ENCODE measurements around the gene COX4I1.

The COX4I1 gene

DNA sequence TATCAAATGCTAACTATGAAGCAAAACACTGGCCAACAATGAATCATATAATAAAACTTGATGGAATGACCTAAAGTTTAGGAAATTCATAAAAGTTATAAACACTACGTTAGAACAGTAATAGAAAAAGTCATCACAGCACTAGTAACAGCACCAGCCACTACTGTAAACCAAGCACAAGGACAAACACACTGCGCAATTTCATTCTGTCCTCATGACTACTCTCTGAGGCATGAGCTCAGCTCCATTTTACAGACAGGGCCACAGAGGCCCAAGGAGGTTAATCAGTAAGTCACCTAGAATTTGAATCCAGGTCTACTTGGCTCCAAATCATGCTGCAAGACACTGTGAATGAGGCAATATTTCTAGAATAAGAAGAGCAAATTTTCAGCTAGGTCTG lies 13.6 kb upstream of the COX4I1 start:
- peaks cover 63% of the 10 kb centered on the region for H3K36me3 ChIP-seq (ENCODE audit: low read depth)

DNA sequence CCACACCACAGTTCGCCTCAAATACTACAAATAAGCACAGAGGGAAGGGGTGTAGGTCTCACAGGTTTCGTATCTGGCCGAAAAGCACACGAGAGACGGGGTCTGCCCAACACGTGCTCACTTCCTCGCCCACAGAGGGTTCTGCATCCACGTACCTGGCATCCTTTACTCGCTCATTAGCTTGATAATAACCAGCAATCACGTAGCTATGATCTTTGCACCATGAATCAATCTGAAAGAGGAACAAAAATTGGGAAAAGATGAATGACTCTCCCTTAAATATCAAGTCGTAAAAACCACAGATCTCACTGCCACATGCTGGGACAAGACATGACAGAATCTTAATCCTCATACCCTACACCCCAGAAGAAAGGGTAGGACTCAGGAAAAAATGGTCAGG lies 10.7 kb upstream of the COX4I1 start:
- H3K36me3 ChIP-seq (ENCODE audit: low read depth): peaks cover 84% of the 10 kb centered on the region
- no peaks in the 10 kb centered on the region for H3K9me3 ChIP-seq (ENCODE audit: severe bottlenecking)
- no peak overlapping the region for H3K4me3 ChIP-seq (ENCODE audit: severe bottlenecking)
- no peaks in the 10 kb centered on the region for H3K27me3 ChIP-seq (ENCODE audit: insufficient read depth, poor library complexity, severe bottlenecking)
- H3K4me1 ChIP-seq (ENCODE audit: insufficient read depth, poor library complexity, severe bottlenecking): no peaks in the 10 kb centered on the region
- TF ChIP-seq, protein P1, sequence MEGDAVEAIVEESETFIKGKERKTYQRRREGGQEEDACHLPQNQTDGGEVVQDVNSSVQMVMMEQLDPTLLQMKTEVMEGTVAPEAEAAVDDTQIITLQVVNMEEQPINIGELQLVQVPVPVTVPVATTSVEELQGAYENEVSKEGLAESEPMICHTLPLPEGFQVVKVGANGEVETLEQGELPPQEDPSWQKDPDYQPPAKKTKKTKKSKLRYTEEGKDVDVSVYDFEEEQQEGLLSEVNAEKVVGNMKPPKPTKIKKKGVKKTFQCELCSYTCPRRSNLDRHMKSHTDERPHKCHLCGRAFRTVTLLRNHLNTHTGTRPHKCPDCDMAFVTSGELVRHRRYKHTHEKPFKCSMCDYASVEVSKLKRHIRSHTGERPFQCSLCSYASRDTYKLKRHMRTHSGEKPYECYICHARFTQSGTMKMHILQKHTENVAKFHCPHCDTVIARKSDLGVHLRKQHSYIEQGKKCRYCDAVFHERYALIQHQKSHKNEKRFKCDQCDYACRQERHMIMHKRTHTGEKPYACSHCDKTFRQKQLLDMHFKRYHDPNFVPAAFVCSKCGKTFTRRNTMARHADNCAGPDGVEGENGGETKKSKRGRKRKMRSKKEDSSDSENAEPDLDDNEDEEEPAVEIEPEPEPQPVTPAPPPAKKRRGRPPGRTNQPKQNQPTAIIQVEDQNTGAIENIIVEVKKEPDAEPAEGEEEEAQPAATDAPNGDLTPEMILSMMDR (IDR thresholded peaks at IDR 0.05; ENCODE audit: poor library complexity, severe bottlenecking): no peak
- no peak for DNase-seq (ENCODE audit: low spot score)
- ATAC-seq (ENCODE audit: low read depth): no peak
- H3K27ac ChIP-seq (ENCODE audit: poor library complexity, severe bottlenecking): no peak overlapping the region

More for the DNA sequence above, 13.6 kb upstream of the COX4I1 start:
- H3K9me3 ChIP-seq (ENCODE audit: severe bottlenecking): no peaks in the 10 kb centered on the region
- no peak for DNase-seq (ENCODE audit: low spot score)
- no peak overlapping the region for H3K27ac ChIP-seq (ENCODE audit: poor library complexity, severe bottlenecking)
- TF ChIP-seq, protein P1 (IDR thresholded peaks at IDR 0.05; ENCODE audit: poor library complexity, severe bottlenecking): no peak
- H3K4me3 ChIP-seq (ENCODE audit: severe bottlenecking): no peak overlapping the region
- no peaks in the 10 kb centered on the region for H3K27me3 ChIP-seq (ENCODE audit: insufficient read depth, poor library complexity, severe bottlenecking)
- no peaks in the 10 kb centered on the region for H3K4me1 ChIP-seq (ENCODE audit: insufficient read depth, poor library complexity, severe bottlenecking)
- ATAC-seq (ENCODE audit: low read depth): no peak

DNA sequence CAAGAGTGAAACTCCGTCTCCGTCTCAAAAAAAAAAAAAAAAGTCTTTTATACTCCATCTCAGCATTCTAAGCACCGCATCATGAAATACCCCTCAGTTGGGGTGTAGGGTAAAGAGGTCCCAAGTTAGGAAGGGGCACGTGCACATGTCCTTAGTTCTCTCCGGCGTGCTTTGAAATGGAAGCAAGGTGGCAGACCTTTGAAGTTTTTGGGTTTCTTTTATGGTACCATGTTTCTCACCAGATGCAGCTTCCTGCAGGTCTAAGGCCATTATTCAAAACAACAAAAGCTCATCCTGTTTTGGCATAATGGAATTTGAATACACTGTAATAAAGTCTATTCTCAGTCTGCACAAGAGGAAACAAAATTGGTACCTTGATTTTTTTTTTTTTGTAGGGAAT lies 9.7 kb upstream of the COX4I1 start:
- Histone ChIP-seq H3K27ac (ENCODE audit: poor library complexity, severe bottlenecking) (no peak overlapping the region), H3K4me3 (ENCODE audit: severe bottlenecking) (no peak overlapping the region), H3K36me3 (ENCODE audit: low read depth) (peaks cover 85% of the 10 kb centered on the region), H3K9me3 (ENCODE audit: severe bottlenecking) (no peaks in the 10 kb centered on the region), H3K4me1 (ENCODE audit: insufficient read depth, poor library complexity, severe bottlenecking) (no peaks in the 10 kb centered on the region), H3K27me3 (ENCODE audit: insufficient read depth, poor library complexity, severe bottlenecking) (no peaks in the 10 kb centered on the region)
- DNase-seq (ENCODE audit: low spot score) (no peak), ATAC-seq (ENCODE audit: low read depth) (no peak)
- TF ChIP-seq, protein P1 (IDR thresholded peaks at IDR 0.05; ENCODE audit: poor library complexity, severe bottlenecking): no peak

DNA sequence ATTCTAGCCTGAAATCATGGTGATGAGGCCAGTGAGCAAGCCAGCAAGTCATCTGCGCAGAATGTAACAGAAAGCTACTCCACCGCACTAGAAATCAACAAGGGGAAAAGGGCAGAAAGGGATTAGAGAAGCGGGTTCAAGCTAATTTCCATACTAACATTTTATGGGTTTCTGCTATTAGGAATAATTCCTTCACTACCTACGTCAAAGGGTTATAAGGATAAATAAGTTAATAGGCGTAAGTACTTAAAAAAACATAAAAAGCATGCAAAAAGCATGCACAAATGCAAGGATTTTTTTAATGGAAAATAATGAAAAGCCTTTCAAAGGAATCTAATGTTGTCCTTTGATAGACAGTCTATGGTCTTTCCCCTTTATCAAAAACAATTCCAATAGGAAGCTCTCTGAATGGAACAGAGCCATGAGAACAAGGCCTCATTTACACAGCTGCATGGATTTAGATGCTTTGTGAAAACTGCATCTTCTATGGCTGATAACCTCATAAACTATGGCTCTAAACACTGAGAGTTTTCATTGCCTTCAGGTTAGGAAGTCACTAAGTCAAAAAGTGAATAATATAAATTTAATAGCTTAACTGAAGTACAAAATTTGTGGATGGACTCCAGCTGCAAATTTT lies 5.7 kb upstream of the COX4I1 start:
- H3K27ac ChIP-seq (ENCODE audit: poor library complexity, severe bottlenecking): no peak overlapping the region
- no peak overlapping the region for H3K4me3 ChIP-seq (ENCODE audit: severe bottlenecking)
- peaks cover 77% of the 10 kb centered on the region for H3K36me3 ChIP-seq (ENCODE audit: low read depth)
- TF ChIP-seq, protein P1 (IDR thresholded peaks at IDR 0.05; ENCODE audit: poor library complexity, severe bottlenecking): no peak
- no peaks in the 10 kb centered on the region for H3K27me3 ChIP-seq (ENCODE audit: insufficient read depth, poor library complexity, severe bottlenecking)
- no peak for ATAC-seq (ENCODE audit: low read depth)
- H3K9me3 ChIP-seq (ENCODE audit: severe bottlenecking): no peaks in the 10 kb centered on the region
- DNase-seq (ENCODE audit: low spot score): no peak
- peaks cover 9% of the 10 kb centered on the region for H3K4me1 ChIP-seq (ENCODE audit: insufficient read depth, poor library complexity, severe bottlenecking)

GRCh38 chr16:85794696-85795095 lies 4.8 kb upstream of the COX4I1 start:
- DNase-seq (ENCODE audit: low spot score) (no peak), ATAC-seq (ENCODE audit: low read depth) (no peak)
- Histone ChIP-seq H3K36me3 (ENCODE audit: low read depth) (peaks cover 71% of the 10 kb centered on the region), H3K4me3 (ENCODE audit: severe bottlenecking) (no peak overlapping the region), H3K27me3 (ENCODE audit: insufficient read depth, poor library complexity, severe bottlenecking) (no peaks in the 10 kb centered on the region), H3K9me3 (ENCODE audit: severe bottlenecking) (no peaks in the 10 kb centered on the region), H3K27ac (ENCODE audit: poor library complexity, severe bottlenecking) (no peak overlapping the region), H3K4me1 (ENCODE audit: insufficient read depth, poor library complexity, severe bottlenecking) (peaks cover 9% of the 10 kb centered on the region)
- TF ChIP-seq, protein P1 (IDR thresholded peaks at IDR 0.05; ENCODE audit: poor library complexity, severe bottlenecking): no peak

Data from RWPE2 (cell line).